ENCODE results near the gene WDR27.
"Not testable (repeated sequence)": the region's sequence is repeated elsewhere in the genome, so short reads cannot be mapped to it uniquely, and the experiment has no call there.

The WDR27 gene

GRCh38 chr6:169521825-169522224 is 180.0 kb downstream of the WDR27 start:
- DNase-seq (ENCODE audit: low read depth in 2 of 2): no peak

- no peak for DNase-seq (ENCODE audit: low read depth in 2 of 2)
Measured at GRCh38 chr6:169520104-169520503, 181.7 kb downstream of the WDR27 start.

GRCh38 chr6:169518451-169518850 is 183.4 kb downstream of the WDR27 start:
- no peak for DNase-seq (ENCODE audit: low read depth in 2 of 2)

GRCh38 chr6:169513478-169514193 is 188.2 kb downstream of the WDR27 start:
- DNase-seq (ENCODE audit: low read depth in 2 of 2): no peak

GRCh38 chr6:169511785-169512184 is 190.0 kb downstream of the WDR27 start:
- DNase-seq (ENCODE audit: low read depth in 2 of 2): not testable (repeated sequence)

GRCh38 chr6:169510871-169511270 is 191.0 kb downstream of the WDR27 start:
- DNase-seq (ENCODE audit: low read depth in 2 of 2): no peak

GRCh38 chr6:169508452-169508851 is 193.4 kb downstream of the WDR27 start:
- DNase-seq (ENCODE audit: low read depth in 2 of 2): no peak

- no peak for DNase-seq (ENCODE audit: low read depth in 2 of 2)
Measured at GRCh38 chr6:169503422-169504152, 198.2 kb downstream of the WDR27 start.

- DNase-seq (ENCODE audit: low read depth in 2 of 2): no peak
Measured at GRCh38 chr6:169502445-169502844, 199.4 kb downstream of the WDR27 start.

- no peak for DNase-seq (ENCODE audit: low read depth in 2 of 2)
Measured at GRCh38 chr6:169501777-169502313, 200.0 kb downstream of the WDR27 start.

GRCh38 chr6:169501128-169501527 is 200.7 kb downstream of the WDR27 start:
- no peak for DNase-seq (ENCODE audit: low read depth in 2 of 2)

- no peak for DNase-seq (ENCODE audit: low read depth in 2 of 2)
Measured at GRCh38 chr6:169500688-169501087, 201.1 kb downstream of the WDR27 start.

- no peak for DNase-seq (ENCODE audit: low read depth in 2 of 2)
Measured at GRCh38 chr6:169499848-169500247, 202.0 kb downstream of the WDR27 start.

GRCh38 chr6:169498916-169499513 is 202.8 kb downstream of the WDR27 start:
- no peak for DNase-seq (ENCODE audit: low read depth in 2 of 2)

- DNase-seq (ENCODE audit: low read depth in 2 of 2): no peak
Measured at GRCh38 chr6:169495601-169496000, 206.2 kb downstream of the WDR27 start.

- no peak for DNase-seq (ENCODE audit: low read depth in 2 of 2)
Measured at GRCh38 chr6:169494038-169494437, 207.8 kb downstream of the WDR27 start.

- no peak for DNase-seq (ENCODE audit: low read depth in 2 of 2)
Measured at GRCh38 chr6:169491482-169491881, 210.3 kb downstream of the WDR27 start.

- DNase-seq (ENCODE audit: low read depth in 2 of 2): no peak
Measured at GRCh38 chr6:169490830-169491229, 211.0 kb downstream of the WDR27 start.

- no peak for DNase-seq (ENCODE audit: low read depth in 2 of 2)
Measured at GRCh38 chr6:169490246-169490641, 211.6 kb downstream of the WDR27 start.

- no peak for DNase-seq (ENCODE audit: low read depth in 2 of 2)
Measured at GRCh38 chr6:169489563-169490245, 212.1 kb downstream of the WDR27 start.

GRCh38 chr6:169487579-169488436 is 214.0 kb downstream of the WDR27 start:
- no peak for DNase-seq (ENCODE audit: low read depth in 2 of 2)

Data from stimulated activated CD8-positive, alpha-beta memory T cell treated with anti-CD3 and anti-CD28 coated beads, Interleukin-2, amount 100 ng/mL, for 48 hours (primary cell).